Islet precursor cell (in vitro differentiated cells): Measurements from ENCODE around the gene LGALS4.
"Not testable (repeated sequence)": the region's sequence is repeated elsewhere in the genome, so short reads cannot be mapped to it uniquely, and the experiment has no call there.

Experiments
- DNase-seq: peaks from one replicate; pipeline ENCODE4 v3.0.0-alpha.2; 2018

LGALS4 gene

GRCh38 chr19:38812841-38813320 is at the start of gene LGALS4:
LGALS4 (minus strand) TSS chr19:38812945; CDS start chr19:38812886, 59 bp downstream.
- DNase-seq = no peak

DNA sequence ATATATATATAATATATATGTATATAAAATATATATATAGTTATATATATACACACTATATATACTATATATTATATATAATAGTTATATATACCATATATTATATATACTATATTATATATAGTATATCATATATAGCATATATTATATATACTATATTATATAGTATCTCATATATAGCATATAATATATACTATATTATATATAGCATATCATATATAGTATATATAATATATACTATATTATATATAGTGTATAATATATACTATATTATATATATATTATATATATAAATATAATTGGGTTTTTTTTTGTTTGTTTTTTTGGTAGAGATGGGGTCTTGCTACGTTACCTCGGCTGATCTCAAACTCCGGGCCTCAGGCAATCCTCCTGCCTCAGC is 48.6 kb upstream of the LGALS4 start:
- no peak for DNase-seq

DNA sequence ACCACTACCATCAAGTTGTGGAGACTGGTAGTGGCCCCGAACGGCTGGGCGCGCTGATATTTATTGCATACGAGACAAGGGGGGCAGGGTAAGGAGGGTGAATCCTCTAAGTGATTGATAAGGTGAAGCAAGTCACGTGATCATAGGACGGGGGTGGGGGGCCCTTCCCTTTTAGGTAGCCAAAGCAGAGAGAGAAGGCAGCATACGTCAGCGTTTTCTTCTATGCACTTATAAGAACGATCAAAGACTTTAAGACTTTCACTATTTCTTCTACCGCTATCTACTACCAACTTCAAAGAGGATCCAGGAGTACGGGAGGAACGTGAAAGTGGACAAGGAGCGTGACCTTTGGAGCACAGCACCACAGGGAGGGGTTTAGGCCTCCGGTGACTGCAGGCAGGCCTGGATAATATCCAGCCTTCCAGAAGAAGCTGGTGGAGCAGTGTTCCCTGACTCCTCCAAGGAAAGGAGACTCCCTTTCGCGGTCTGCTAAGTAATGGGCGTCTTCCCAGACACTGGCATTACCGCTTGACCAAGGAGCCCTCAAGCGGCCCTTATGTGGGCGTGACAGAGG is 47.0 kb upstream of the LGALS4 start:
- DNase-seq = not testable (repeated sequence)

DNA sequence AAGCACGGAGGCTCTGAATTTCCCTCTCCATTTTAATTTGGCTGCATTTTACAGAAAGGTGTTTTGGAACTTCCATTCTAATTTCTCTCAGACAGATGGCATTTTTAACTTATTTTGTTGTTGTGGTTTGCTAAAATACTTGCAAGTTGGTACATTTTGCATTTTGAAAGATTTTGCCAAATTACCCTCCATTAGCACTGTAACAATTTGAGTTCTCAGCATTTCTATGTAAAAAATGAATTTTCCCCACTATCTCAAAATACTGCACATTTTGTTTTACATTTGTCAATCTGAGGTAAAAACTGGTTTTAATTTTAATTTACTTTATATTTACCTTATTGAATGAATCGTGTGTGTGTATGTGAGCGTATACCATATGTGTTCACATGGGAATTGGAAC is 44.1 kb upstream of the LGALS4 start:
- DNase-seq = no peak

GRCh38 chr19:38855751-38856150 is 43.0 kb upstream of the LGALS4 start:
- not testable (repeated sequence) for DNase-seq

DNA sequence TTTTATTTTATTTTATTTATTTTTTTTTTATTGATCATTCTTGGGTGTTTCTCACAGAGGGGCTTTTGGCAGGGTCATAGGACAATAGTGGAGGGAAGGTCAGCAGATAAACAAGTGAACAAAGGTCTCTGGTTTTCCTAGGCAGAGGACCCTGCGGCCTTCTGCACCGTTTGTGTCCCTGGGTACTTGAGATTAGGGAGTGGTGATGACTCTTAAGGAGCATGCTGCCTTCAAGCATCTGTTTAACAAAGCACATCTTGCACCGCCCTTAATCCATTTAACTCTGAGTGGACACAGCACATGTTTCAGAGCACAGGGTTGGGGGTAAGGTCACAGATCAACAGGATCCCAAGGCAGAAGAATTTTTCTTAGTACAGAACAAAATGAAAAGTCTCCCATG is 42.2 kb upstream of the LGALS4 start:
- DNase-seq = not testable (repeated sequence)

DNA sequence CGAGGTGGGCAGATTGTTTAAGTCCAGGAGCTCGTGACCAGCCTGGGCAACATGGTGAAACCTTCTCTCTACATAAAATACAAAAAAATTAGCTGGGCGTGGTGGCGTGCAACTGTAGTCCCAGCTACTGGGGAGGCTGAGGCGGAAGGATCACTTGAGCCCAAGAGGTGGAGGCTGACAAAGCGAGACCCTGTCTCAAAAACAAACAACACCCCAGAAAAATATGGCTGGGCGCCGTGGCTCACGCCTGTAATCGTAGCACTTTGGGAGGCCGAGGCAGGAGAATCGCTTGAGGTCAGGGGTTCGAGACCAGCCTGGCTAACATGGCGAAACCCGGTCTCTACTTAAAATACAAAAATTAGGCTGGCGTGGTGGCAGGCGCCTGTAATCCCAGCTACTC is 40.5 kb upstream of the LGALS4 start:
- DNase-seq = no peak

DNA sequence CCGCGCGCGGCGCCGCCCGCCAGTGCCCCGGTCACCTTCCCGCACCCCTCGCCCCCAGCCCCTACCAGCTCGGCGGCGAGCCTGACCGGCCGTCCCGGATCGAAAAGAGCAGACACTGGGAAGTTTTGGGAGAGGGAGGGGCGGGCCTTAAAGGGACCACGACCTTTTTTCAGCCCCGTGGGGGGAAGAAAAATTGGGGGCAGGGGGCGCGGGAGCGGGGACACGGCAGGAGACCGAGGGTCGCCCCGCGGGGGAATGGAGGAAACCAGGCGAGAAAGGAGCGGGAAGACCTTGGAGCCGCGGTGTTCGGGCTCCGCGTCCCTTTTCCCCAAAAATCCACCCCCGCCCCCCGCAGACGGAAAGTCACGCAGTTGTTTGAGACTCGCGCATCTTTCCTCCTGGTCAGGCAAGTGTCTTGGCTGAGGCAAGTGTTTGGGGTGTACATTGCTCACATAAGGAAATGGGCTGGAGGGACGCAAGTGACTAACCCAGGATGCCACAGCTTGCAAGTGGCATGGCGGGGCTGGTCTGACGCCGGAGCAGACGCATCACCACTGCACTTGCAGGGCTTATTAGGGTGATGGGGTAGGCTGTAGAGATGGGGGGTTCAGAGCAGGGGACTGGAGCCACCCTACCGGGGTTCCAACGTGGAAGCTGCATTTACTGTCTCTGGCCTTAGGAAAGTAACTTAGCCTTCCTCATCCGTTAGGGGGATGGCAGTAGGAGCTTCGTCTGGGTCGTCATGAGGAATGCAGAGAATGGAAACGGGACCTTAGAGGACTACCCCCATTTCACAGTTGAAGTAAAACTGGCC is 39.7 kb upstream of the LGALS4 start:
- peak; percentile 77 for DNase-seq

- DNase-seq = peak; percentile 93
These were observed 39.0 kb upstream of the LGALS4 start for GRCh38 chr19:38851622-38852230.

- no peak for DNase-seq
These were observed 38.4 kb upstream of the LGALS4 start for GRCh38 chr19:38850976-38851621.

DNA sequence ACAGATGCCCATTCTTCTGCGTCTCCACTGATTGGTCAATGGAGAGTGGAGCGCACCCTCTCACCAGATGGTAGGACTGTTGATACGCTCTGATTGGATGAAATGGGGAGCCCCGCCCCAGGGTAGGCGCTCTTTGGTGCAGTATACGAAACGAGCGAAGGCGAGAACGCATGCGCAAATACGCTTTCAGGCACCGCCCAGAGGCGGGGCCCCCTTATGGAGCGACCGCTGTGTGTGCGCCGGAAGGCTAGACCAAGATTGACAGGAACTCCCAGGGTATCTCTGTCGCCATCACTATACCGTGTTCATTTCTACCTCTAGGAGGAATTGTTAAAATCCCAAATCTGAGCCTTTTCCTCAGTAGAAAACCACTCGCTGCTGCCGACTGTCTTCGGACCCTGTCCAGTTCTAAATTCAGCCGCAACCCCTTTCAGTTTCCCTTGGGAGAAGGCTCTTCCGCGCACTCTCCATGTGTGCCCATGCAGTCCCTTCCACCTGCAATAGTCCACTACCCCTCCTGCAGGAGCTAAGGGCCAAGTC is 37.8 kb upstream of the LGALS4 start:
- no peak for DNase-seq

DNA sequence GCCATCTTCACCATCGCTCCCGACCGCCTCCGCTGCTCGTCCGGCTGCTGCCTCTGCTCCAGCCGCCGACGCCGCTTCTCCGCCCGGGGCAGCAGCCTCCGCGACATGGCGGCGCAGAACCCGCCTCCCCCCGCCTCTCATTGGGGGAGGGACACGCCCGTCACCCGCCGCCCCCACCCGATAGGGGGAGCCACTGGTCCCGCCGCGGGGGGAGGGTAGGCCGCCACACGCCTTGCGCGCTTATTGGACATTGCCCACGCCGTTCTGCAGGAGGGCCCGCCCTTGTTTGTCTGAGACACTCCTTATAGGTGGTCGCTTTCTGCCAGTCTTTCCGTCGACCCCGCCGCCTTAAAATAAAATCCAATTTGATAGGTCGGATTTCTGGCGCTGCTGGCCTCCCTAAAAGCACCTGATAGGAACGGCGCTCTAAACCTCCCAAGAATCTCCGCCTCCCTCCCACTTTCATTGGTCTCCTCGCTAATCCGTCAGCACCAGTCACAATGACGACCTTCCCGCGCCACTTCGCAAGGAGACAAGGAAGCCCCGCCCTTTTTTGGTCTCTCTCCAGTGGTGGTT is 37.2 kb upstream of the LGALS4 start, which contains the start of gene HNRNPL:
TSS of gene HNRNPL (minus strand) at position 127 of the 576 bp plus-strand sequence. CDS start at position 107, 20 bp downstream.
- peak; percentile 100 for DNase-seq

DNA sequence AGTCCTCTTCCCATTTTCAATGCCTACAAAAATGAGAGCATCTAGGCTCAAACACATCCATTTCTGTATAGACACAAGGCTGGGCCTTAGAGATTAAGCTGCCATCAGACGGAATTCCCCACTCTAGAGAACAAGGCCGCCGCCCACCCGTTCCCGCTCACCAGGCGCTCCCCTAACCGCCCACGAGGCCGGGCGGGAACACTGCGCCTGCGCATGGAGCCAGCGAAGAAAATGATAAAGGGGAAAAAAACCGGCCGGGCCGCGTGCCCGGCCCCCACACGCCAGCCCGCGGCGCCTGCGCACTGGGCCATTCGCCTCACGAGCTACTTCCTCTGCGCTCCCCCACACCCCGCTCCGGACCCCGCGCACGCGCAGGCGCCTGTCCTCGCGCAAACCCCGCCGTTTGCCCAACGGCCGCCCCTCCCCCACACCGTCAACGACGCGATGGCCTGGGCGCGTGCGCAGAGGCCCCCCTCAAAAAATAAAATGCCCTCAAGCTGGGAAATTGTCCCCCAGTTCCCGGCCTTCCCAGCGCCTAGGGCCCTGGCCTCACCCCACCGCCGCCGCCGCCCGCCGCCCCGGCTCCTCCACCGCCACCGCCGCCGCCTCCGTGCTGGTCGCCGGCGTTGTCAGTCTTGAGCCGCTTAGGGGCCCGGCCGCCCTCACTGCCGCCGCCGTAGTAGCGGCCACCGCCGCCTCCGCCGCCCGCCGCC is 36.6 kb upstream of the LGALS4 start:
- peak; percentile 95 for DNase-seq

GRCh38 chr19:38848299-38849146 is 35.8 kb upstream of the LGALS4 start:
- DNase-seq = no peak

DNA sequence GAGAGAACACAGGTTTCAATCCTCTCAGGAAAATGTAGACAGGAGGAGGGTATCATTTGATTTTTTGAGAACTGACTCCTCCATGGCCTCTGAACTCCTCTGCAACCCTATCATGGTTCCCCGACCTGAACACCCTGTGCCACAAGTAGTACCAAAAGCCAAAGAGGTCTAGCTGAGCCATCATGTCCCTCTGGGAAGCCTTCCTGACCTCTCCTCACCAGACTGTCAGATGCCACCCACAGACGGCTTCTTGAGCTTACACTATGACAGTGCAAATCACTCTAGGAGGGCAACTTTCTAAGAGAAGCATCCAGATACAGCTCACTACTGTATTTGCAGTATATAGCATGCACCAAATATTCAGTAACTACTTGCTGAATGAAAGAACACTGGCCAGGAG is 33.4 kb upstream of the LGALS4 start:
- no peak for DNase-seq

- no peak for DNase-seq
These were observed 32.8 kb upstream of the LGALS4 start for GRCh38 chr19:38845374-38846024.

GRCh38 chr19:38844093-38844686 is 31.4 kb upstream of the LGALS4 start:
- no peak for DNase-seq

- no peak for DNase-seq
These were observed 30.5 kb upstream of the LGALS4 start for GRCh38 chr19:38843175-38843758.

DNA sequence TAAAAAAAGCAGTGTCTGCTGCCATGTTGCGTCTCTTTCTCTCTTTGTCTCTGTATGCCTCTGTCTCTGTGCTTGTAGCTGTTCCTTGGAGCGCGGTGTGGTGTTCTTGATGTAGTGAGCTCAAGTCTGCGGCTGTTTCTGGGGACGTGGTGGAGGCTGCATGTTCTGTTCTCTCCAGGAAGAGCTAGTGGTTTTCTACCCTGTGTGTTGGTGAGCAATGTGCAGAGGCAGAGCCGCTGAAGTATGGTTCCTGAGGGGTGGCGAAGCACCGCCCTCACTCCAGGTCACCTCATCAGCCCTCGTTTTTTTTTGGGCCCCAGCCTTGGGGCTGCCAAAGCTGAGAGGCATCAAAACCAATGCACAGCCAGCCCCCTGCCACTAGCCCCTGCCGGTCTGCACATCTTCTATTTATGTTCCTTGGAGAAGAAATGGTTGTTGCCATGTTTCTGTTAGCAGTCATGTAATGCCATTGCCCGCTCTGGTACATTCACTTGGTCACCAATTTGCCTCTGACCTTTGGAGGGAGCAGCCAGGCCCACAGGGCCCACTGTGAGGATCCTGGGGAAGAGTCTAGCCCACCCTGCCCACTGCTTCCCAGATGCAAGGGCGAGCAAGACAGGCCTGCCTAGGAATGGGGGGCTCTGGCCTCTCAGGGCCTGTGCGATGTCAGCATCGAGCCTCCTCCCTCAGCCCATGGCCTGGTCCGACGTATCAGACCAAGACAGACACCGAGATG is 29.9 kb upstream of the LGALS4 start:
- no peak for DNase-seq
